HepG2 (cell line): ENCODE results near the gene ATG7. TPM values are rescaled to one million over a fixed set of nuclear protein-coding genes. Genes with fewer than 3 reads are reported as not detected.

Experiments
- ATAC-seq: fragments of 200-7000 bp; cut with Tn5 transposase; 3 replicates; pipeline ENCODE4 v1.9.1; 2020; ENCODE audit warnings: mild to moderate bottlenecking, moderate library complexity
- BruUV-seq: library from RNA; stranded (reverse); fragments of 400-500 nt; replicated peaks from 2 replicates; lab custom pipeline; 2021; lab: Mats Ljungman, UMichigan
- CTCF ChIA-PET: fragments of 300-600 bp; formaldehyde crosslinking; extraction: SDS; loops from one replicate; lab custom pipeline; 2021; ENCODE audit warnings: low total read pairs, inconsistent platforms, low intra/inter-chr PET ratio; lab: Yijun Ruan, JAX
- POLR2A ChIA-PET: fragments of 350-600 bp; sonication (Branson Sonifier 250); formaldehyde crosslinking; loops from one replicate; lab custom pipeline; 2020; ENCODE audit warnings: antibody characterized with exemption, inconsistent platforms; lab: Yijun Ruan, JAX
- DNase-seq: peaks from one replicate; pipeline ENCODE4 v3.0.0-alpha.2; 2015; ENCODE audit warnings: low spot score
- FAIRE-seq: peaks from 3 replicates; lab custom pipeline; 2011; peaks lifted over from hg19 to GRCh38; lab: Jason Lieb, UNC
- H2AFZ ChIP-seq: one replicate; pipeline ENCODE4 v1.6.1; 2011; ENCODE audit warnings: low read length, inconsistent platforms
- H3K27ac ChIP-seq: fragments of 300-600 bp; 3 replicates; pipeline ENCODE4 v1.8.0; 2011; ENCODE audit warnings: mixed run types, mild to moderate bottlenecking, mixed read lengths, low read length, inconsistent platforms; ENCODE audit not compliant: insufficient read depth; ENCODE audit errors: extremely low read length
- H3K27me3 ChIP-seq, 2 experiments: fragments of 200-600 bp in 1 of 2; 2 replicates in 1 of 2; 3 replicates in 1 of 2; pipeline versions ENCODE4 v1.6.0 to v1.8.0; 2011; ENCODE audit warnings: low read length in 2 of 2, mild to moderate bottlenecking in 2 of 2, moderate library complexity in 2 of 2, inconsistent platforms in 1 of 2; ENCODE audit not compliant: insufficient read depth in 2 of 2, control insufficient read depth in 1 of 2
- H3K36me3 ChIP-seq, 2 experiments: fragments of 200-600 bp in 1 of 2; replicated peaks in 1 of 2; 2 replicates in 1 of 2; 3 replicates in 1 of 2; pipeline versions ENCODE4 v1.5.1 to v1.8.0; 2011; ENCODE audit warnings: low read length in 2 of 2, inconsistent platforms in 1 of 2; ENCODE audit not compliant: insufficient read depth in 2 of 2, control insufficient read depth in 1 of 2
- H3K4me1 ChIP-seq: 2 replicates; pipeline ENCODE4 v1.5.1; 2012; ENCODE audit warnings: low read length, inconsistent platforms; ENCODE audit not compliant: insufficient read depth
- H3K4me2 ChIP-seq: 2 replicates; pipeline ENCODE4 v1.6.0; 2011; ENCODE audit warnings: low read depth, low read length, inconsistent platforms
- H3K4me3 ChIP-seq, 3 experiments: fragments of 200-600 bp in 1 of 3; sonication (generic), shearing (Covaris generic) in 1 of 3; replicated peaks in 1 of 3; 2 replicates each; pipeline ENCODE4 v1.5.1; 2011 to 2016; ENCODE audit warnings: low read length in 3 of 3, inconsistent platforms in 2 of 3, low read depth in 2 of 3, mild to moderate bottlenecking in 2 of 3, control low read depth in 1 of 3, mixed read lengths in 1 of 3; ENCODE audit not compliant: insufficient read depth in 1 of 3
- H3K79me2 ChIP-seq: one replicate; pipeline ENCODE4 v1.6.1; 2011; ENCODE audit warnings: low read length, inconsistent platforms; ENCODE audit not compliant: insufficient read depth
- H3K9ac ChIP-seq: 2 replicates; pipeline ENCODE4 v1.6.0; 2011; ENCODE audit warnings: mild to moderate bottlenecking, low read depth, low read length, inconsistent platforms; ENCODE audit not compliant: insufficient read depth
- H3K9me3 ChIP-seq: 2 replicates; pipeline ENCODE4 v1.5.1; 2012; ENCODE audit warnings: mild to moderate bottlenecking, low read length
- H4K20me1 ChIP-seq: 2 replicates; pipeline ENCODE4 v1.6.0; 2011; ENCODE audit warnings: inconsistent platforms, mild to moderate bottlenecking, low read length, moderate library complexity; ENCODE audit not compliant: insufficient read depth
- ARID2 ChIP-seq: sonication (generic); formaldehyde crosslinking; IDR thresholded peaks from 2 replicates; pipeline ENCODE4 v1.8.1; 2022; ENCODE audit warnings: mild to moderate bottlenecking, missing genetic modification reagents, borderline replicate concordance
- GABPA ChIP-seq, 2 experiments: IDR thresholded peaks; 2 replicates each; pipeline ENCODE4 v1.6.1; 2011 to 2016; ENCODE audit warnings: low read depth in 2 of 2, low read length in 1 of 2, missing biosample characterization in 1 of 2, missing genetic modification characterization in 1 of 2
- NR2F6 ChIP-seq, 2 experiments: IDR thresholded peaks; 2 replicates each; pipeline ENCODE4 v1.6.1; 2016; ENCODE audit warnings: antibody characterized with exemption in 1 of 2, mild to moderate bottlenecking in 1 of 2
- PITX1 ChIP-seq: sonication (generic); formaldehyde crosslinking; IDR thresholded peaks from 2 replicates; pipeline ENCODE4 v1.5.1; 2020; ENCODE audit warnings: mild to moderate bottlenecking, missing genetic modification reagents
- RARA ChIP-seq: IDR thresholded peaks from 2 replicates; pipeline ENCODE4 v1.6.1; 2016; ENCODE audit warnings: missing genetic modification reagents, missing compliant biosample characterization
- SAP130 ChIP-seq: IDR thresholded peaks from 2 replicates; pipeline ENCODE4 v1.6.1; 2016; ENCODE audit warnings: low read depth
- SOX5 ChIP-seq: IDR thresholded peaks from 2 replicates; pipeline ENCODE4 v1.6.1; 2016; ENCODE audit warnings: borderline replicate concordance
- TEAD2 ChIP-seq: sonication (generic); formaldehyde crosslinking; IDR thresholded peaks from 2 replicates; pipeline ENCODE4 v1.9.0; 2021; ENCODE audit warnings: missing genetic modification reagents
- ZNF3 ChIP-seq: IDR thresholded peaks from 2 replicates; pipeline ENCODE4 v1.7.0; 2017; ENCODE audit warnings: inconsistent platforms
- ZNF44 ChIP-seq: sonication (generic); formaldehyde crosslinking; IDR thresholded peaks from 2 replicates; pipeline ENCODE4 v1.5.1; 2020; ENCODE audit warnings: mild to moderate bottlenecking, missing genetic modification reagents
- ZNF776 ChIP-seq: sonication (generic); formaldehyde crosslinking; IDR thresholded peaks from 2 replicates; pipeline ENCODE4 v1.4.0; 2020; ENCODE audit warnings: mild to moderate bottlenecking, missing genetic modification reagents
- ZZZ3 ChIP-seq: sonication (generic); formaldehyde crosslinking; IDR thresholded peaks from 2 replicates; pipeline ENCODE4 v1.4.0; 2020; ENCODE audit warnings: missing genetic modification reagents, mild to moderate bottlenecking, borderline replicate concordance
- WGBS: methylation state at CpG from one replicate; pipeline ENCODE4 v1.1.6; 2017; ENCODE audit warnings: low lambda C conversion rate; 5-methylcytosine and 5-hydroxymethylcytosine counted together
- in situ Hi-C: cut with HindIII; loops from 2 replicates; pipeline ENCODE4 v1.10.0; 2017; ENCODE audit warnings: low pct_unique_long_range_greater_than_20kb; ENCODE audit not compliant: extremely low pct_ligation_motif_present
- intact Hi-C: fragments of 100-400 bp; cut with micrococcal nuclease; formaldehyde crosslinking; loops from one replicate; pipeline ENCODE4 v1.10.0; 2022; ENCODE audit not compliant: unreplicated experiment
- polyA plus RNA-seq, 8 experiments: library from polyadenylated mRNA; depleted of rRNA in 3 of 8; stranded (reverse) in 7 of 8; unstranded in 1 of 8; fragments of >200 nt; fragmentation: Illumina TruSeq in 4 of 8; extraction: Trizol in 4 of 8; gene quantifications; 2 replicates each; pipeline versions ENCODE4 v1.2.1 to v1.2.3, GENCODE V29; 2011 to 2016; ENCODE audit warnings: low read depth in 4 of 8, missing spikeins in 1 of 8, mixed read lengths in 1 of 8; ENCODE audit not compliant: insufficient read depth in 1 of 8
- total RNA-seq, 5 experiments: library from RNA; depleted of rRNA; stranded (reverse); fragments of >200 nt; fragmentation: Illumina TruSeq; extraction: Trizol; gene quantifications; 2 replicates each; pipeline ENCODE4 v1.2.3, GENCODE V29; 2016; ENCODE audit warnings: low read depth in 1 of 5
- TF ChIP-seq, protein P1 (sequence below): IDR thresholded peaks from 2 replicates; pipeline ENCODE4 v1.6.1; 2016; ENCODE audit warnings: low read depth, missing genetic modification reagents, missing compliant biosample characterization
- TF ChIP-seq, protein P2 (sequence below): sonication (generic); formaldehyde crosslinking; IDR thresholded peaks from 2 replicates; pipeline ENCODE4 v1.4.0; 2020; ENCODE audit warnings: missing genetic modification reagents
- TF ChIP-seq, protein P3 (sequence below): IDR thresholded peaks from 2 replicates; pipeline ENCODE4 v1.6.1; 2012; ENCODE audit warnings: low read depth, low read length, improper control_type of control experiment

The ATG7 gene
- total and polyA plus RNA-seq, 2 of the 13 experiments (the other 11 are each of a cell fraction or from before 2014, with no cell fraction given): 7.8 to 22.1 TPM

DNA sequence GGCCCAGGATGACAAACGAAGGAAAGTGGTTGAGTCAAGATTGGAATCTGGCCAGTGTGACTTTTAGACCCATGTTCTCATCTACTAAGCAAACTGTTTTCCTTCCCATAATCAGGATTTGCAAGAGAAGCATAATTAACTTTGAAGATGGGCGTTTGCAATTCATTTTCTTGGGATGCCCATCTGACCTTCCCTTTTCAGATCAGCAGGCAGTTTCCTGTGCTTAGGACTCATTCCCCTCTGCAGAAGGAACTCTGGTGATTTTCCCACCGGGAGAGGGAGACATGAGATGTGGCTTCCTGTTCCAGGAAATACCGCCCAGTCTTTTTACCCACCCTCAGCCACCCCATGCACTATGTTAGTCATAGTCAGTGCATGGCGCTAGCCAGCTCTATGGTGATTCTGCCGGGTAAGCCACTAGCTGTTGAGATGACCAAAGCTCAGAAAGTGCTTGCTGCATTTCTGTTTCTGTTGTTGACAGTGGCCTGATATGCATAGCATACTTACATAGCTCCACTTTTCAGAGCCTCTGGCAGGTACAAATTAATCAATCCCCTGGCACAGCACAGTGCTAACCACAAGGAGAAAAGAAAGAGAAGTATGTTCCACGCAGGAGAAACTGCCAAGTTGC is 242.1 kb downstream of the ATG7 start:
- H3K36me3 ChIP-seq: no peaks in the 10 kb centered on the region
- 57% methylated on average over 7 of the region's 7 CpGs for WGBS
- H2AFZ ChIP-seq: no peak overlapping the region
- no peak overlapping the region for H3K9ac ChIP-seq
- H3K79me2 ChIP-seq: no peaks in the 10 kb centered on the region
- H3K4me2 ChIP-seq: no peak overlapping the region
- H3K27me3 ChIP-seq: no peaks in the 10 kb centered on the region
- FAIRE-seq (peak; percentile 30), ATAC-seq (peak; percentile 97), DNase-seq (peak; percentile 54)
- peak overlapping the region; percentile 17 for H3K27ac ChIP-seq
- BruUV-seq: no TSS peak
- intact Hi-C loops: no loop called here
- CTCF ChIA-PET: no interaction called here
- H3K4me3 ChIP-seq: no peak overlapping the region
- no peaks in the 10 kb centered on the region for H4K20me1 ChIP-seq
- no peaks in the 10 kb centered on the region for H3K9me3 ChIP-seq
- POLR2A ChIA-PET: no interaction called here
- in situ Hi-C loops: no loop called here
- H3K4me1 ChIP-seq: peaks cover 28% of the 10 kb centered on the region
- TF ChIP-seq, protein P1, sequence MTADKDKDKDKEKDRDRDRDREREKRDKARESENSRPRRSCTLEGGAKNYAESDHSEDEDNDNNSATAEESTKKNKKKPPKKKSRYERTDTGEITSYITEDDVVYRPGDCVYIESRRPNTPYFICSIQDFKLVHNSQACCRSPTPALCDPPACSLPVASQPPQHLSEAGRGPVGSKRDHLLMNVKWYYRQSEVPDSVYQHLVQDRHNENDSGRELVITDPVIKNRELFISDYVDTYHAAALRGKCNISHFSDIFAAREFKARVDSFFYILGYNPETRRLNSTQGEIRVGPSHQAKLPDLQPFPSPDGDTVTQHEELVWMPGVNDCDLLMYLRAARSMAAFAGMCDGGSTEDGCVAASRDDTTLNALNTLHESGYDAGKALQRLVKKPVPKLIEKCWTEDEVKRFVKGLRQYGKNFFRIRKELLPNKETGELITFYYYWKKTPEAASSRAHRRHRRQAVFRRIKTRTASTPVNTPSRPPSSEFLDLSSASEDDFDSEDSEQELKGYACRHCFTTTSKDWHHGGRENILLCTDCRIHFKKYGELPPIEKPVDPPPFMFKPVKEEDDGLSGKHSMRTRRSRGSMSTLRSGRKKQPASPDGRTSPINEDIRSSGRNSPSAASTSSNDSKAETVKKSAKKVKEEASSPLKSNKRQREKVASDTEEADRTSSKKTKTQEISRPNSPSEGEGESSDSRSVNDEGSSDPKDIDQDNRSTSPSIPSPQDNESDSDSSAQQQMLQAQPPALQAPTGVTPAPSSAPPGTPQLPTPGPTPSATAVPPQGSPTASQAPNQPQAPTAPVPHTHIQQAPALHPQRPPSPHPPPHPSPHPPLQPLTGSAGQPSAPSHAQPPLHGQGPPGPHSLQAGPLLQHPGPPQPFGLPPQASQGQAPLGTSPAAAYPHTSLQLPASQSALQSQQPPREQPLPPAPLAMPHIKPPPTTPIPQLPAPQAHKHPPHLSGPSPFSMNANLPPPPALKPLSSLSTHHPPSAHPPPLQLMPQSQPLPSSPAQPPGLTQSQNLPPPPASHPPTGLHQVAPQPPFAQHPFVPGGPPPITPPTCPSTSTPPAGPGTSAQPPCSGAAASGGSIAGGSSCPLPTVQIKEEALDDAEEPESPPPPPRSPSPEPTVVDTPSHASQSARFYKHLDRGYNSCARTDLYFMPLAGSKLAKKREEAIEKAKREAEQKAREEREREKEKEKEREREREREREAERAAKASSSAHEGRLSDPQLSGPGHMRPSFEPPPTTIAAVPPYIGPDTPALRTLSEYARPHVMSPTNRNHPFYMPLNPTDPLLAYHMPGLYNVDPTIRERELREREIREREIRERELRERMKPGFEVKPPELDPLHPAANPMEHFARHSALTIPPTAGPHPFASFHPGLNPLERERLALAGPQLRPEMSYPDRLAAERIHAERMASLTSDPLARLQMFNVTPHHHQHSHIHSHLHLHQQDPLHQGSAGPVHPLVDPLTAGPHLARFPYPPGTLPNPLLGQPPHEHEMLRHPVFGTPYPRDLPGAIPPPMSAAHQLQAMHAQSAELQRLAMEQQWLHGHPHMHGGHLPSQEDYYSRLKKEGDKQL (CRISPR knock-in tag): no peak
- TF ChIP-seq NR2F6 (IDR thresholded peaks at IDR 0.05): no peak
- TF ChIP-seq NR2F6 (CRISPR knock-in tag; IDR thresholded peaks at IDR 0.05): 0 out of 2 replicates have a peak, but pooled peaks have one; percentile 9
- no peak for TF ChIP-seq RARA
- TF ChIP-seq ZNF776 (CRISPR knock-in tag): no peak
- TF ChIP-seq, protein P2, sequence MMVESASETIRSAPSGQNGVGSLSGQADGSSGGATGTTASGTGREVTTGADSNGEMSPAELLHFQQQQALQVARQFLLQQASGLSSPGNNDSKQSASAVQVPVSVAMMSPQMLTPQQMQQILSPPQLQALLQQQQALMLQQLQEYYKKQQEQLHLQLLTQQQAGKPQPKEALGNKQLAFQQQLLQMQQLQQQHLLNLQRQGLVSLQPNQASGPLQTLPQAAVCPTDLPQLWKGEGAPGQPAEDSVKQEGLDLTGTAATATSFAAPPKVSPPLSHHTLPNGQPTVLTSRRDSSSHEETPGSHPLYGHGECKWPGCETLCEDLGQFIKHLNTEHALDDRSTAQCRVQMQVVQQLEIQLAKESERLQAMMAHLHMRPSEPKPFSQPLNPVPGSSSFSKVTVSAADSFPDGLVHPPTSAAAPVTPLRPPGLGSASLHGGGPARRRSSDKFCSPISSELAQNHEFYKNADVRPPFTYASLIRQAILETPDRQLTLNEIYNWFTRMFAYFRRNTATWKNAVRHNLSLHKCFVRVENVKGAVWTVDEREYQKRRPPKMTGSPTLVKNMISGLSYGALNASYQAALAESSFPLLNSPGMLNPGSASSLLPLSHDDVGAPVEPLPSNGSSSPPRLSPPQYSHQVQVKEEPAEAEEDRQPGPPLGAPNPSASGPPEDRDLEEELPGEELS (CRISPR knock-in tag): no peak
- TF ChIP-seq, protein P3, sequence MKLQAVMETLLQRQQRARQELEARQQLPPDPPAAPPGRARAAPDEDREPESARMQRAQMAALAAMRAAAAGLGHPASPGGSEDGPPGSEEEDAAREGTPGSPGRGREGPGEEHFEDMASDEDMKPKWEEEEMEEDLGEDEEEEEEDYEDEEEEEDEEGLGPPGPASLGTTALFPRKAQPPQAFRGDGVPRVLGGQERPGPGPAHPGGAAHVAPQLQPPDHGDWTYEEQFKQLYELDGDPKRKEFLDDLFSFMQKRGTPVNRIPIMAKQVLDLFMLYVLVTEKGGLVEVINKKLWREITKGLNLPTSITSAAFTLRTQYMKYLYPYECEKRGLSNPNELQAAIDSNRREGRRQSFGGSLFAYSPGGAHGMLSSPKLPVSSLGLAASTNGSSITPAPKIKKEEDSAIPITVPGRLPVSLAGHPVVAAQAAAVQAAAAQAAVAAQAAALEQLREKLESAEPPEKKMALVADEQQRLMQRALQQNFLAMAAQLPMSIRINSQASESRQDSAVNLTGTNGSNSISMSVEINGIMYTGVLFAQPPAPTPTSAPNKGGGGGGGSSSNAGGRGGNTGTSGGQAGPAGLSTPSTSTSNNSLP: 0 out of 2 replicates have a peak, but pooled peaks have one; percentile 16
- TF ChIP-seq ARID2 (CRISPR knock-in tag): no peak
- no peak for TF ChIP-seq ZZZ3
- TF ChIP-seq TEAD2 (CRISPR knock-in tag): no peak
- no peak for TF ChIP-seq ZNF44 (CRISPR knock-in tag)
- TF ChIP-seq PITX1: no peak
- TF ChIP-seq GABPA (IDR thresholded peaks at IDR 0.05; ENCODE audit: low read depth, low read length): no peak
- peak; percentile 53; the same call in 1 of the 2 replicates for TF ChIP-seq GABPA (CRISPR knock-in tag; IDR thresholded peaks at IDR 0.05; ENCODE audit: low read depth)
- peak; percentile 61 for TF ChIP-seq SAP130 (CRISPR knock-in tag)
- TF ChIP-seq ZNF3 (CRISPR knock-in tag): no peak
- 0 out of 2 replicates have a peak, but pooled peaks have one; percentile 16 for TF ChIP-seq SOX5 (CRISPR knock-in tag)
